WTC11 (cell line): ENCODE data around the gene BCL11A. TPM values are rescaled to one million over a fixed set of nuclear protein-coding genes. Genes with fewer than 3 reads are reported as not detected.
A peak's percentile ranks its signal among the peaks of the same experiment; 100 is the strongest.

ENCODE experiments used
- ATAC-seq: fragments of 200-7000 bp; cut with Tn5 transposase; 2 replicates; pipeline ENCODE4 v1.10.0; 2021; ENCODE audit warnings: mild to moderate bottlenecking, moderate library complexity
- CTCF ChIA-PET: fragments of 300-600 bp; sonication (Branson Sonifier 250); formaldehyde crosslinking; loops from one replicate; lab custom pipeline; 2021; ENCODE audit warnings: antibody characterized with exemption; lab: Charles Lee
- POLR2A ChIA-PET: fragments of 350-600 bp; sonication (Branson Sonifier 250); formaldehyde crosslinking; loops from one replicate; lab custom pipeline; 2021; ENCODE audit warnings: antibody characterized with exemption; lab: Charles Lee
- DNase-seq: peaks from one replicate; pipeline ENCODE4 v3.0.0; 2021; ENCODE audit warnings: low spot score
- H3K27ac Mint-ChIP-seq: 2 replicates; pipeline ENCODE4 v1.8.0; 2021; ENCODE audit warnings: mixed read lengths
- H3K27me3 Mint-ChIP-seq: 2 replicates; pipeline ENCODE4 v1.8.0; 2021; ENCODE audit warnings: low read depth, mild to moderate bottlenecking, moderate library complexity, mixed read lengths
- H3K36me3 Mint-ChIP-seq: 2 replicates; pipeline ENCODE4 v1.8.0; 2021; ENCODE audit warnings: mixed read lengths
- H3K4me1 Mint-ChIP-seq: 2 replicates; pipeline ENCODE4 v1.8.0; 2022; ENCODE audit warnings: mixed read lengths
- H3K4me3 Mint-ChIP-seq: 2 replicates; pipeline ENCODE4 v1.8.0; 2021; ENCODE audit warnings: mild to moderate bottlenecking, moderate library complexity, mixed read lengths
- H3K9me3 Mint-ChIP-seq: 2 replicates; pipeline ENCODE4 v1.8.0; 2021; ENCODE audit warnings: mixed read lengths
- ATF1 ChIP-seq: sonication (generic); formaldehyde crosslinking; IDR thresholded peaks from 2 replicates; pipeline ENCODE4 v1.8.1; 2023; ENCODE audit warnings: mild to moderate bottlenecking, moderate library complexity, missing genetic modification reagents
- FOXP1 ChIP-seq: sonication (generic); formaldehyde crosslinking; IDR thresholded peaks from 2 replicates; pipeline ENCODE4 v1.8.0; 2022; ENCODE audit warnings: missing genetic modification reagents, mild to moderate bottlenecking, moderate library complexity, borderline replicate concordance
- HMGA2 ChIP-seq: fragments of 250-450 bp; sonication (Bioruptor Pico); IDR thresholded peaks from 2 replicates; pipeline ENCODE4 v1.4.0; 2021; ENCODE audit warnings: mild to moderate bottlenecking, moderate library complexity
- IRF1 ChIP-seq: sonication (generic); formaldehyde crosslinking; IDR thresholded peaks from 2 replicates; pipeline ENCODE4 v1.8.0; 2023; ENCODE audit warnings: missing genetic modification reagents
- IRF2 ChIP-seq: sonication (generic); formaldehyde crosslinking; IDR thresholded peaks from 2 replicates; pipeline ENCODE4 v1.8.0; 2022; ENCODE audit warnings: low read depth, missing genetic modification reagents, borderline replicate concordance
- JUN ChIP-seq: sonication (generic); formaldehyde crosslinking; IDR thresholded peaks from 2 replicates; pipeline ENCODE4 v1.8.0; 2023; ENCODE audit warnings: mild to moderate bottlenecking, missing genetic modification reagents
- NFE2L1 ChIP-seq: sonication (generic); formaldehyde crosslinking; IDR thresholded peaks from 2 replicates; pipeline ENCODE4 v1.8.1; 2023; ENCODE audit warnings: missing genetic modification reagents
- ZBTB43 ChIP-seq: sonication (generic); formaldehyde crosslinking; IDR thresholded peaks from 2 replicates; pipeline ENCODE4 v1.8.1; 2023; ENCODE audit warnings: mild to moderate bottlenecking, missing genetic modification reagents
- ZNF263 ChIP-seq: sonication (generic); formaldehyde crosslinking; IDR thresholded peaks from 2 replicates; pipeline ENCODE4 v1.8.1; 2022; ENCODE audit warnings: low read depth, mild to moderate bottlenecking, moderate library complexity, missing genetic modification reagents
- ZNF423 ChIP-seq: fragments of 250-450 bp; sonication (Bioruptor Pico); IDR thresholded peaks from 2 replicates; pipeline ENCODE4 v2.1.2; 2022; ENCODE audit warnings: mild to moderate bottlenecking, moderate library complexity
- ZNF532 ChIP-seq: fragments of 250-450 bp; sonication (Bioruptor Pico); IDR thresholded peaks from 2 replicates; pipeline ENCODE4 v1.9.0; 2021; ENCODE audit warnings: mild to moderate bottlenecking, borderline replicate concordance
- total RNA-seq: library from RNA; stranded (reverse); gene quantifications from 3 replicates; pipeline ENCODE4 v1.2.3, GENCODE V29; 2021
- TF ChIP-seq, protein P1 (sequence below): sonication (generic); formaldehyde crosslinking; IDR thresholded peaks from 2 replicates; pipeline ENCODE4 v1.8.1; 2023; ENCODE audit warnings: mild to moderate bottlenecking, missing genetic modification reagents, moderate library complexity
- TF ChIP-seq, protein P2 (sequence below): sonication (generic); formaldehyde crosslinking; IDR thresholded peaks from 2 replicates; pipeline ENCODE4 v1.8.0; 2023; ENCODE audit warnings: mild to moderate bottlenecking, missing genetic modification reagents
- TF ChIP-seq, protein P3 (sequence below): sonication (generic); formaldehyde crosslinking; IDR thresholded peaks from 2 replicates; pipeline ENCODE4 v1.8.1; 2023; ENCODE audit warnings: mild to moderate bottlenecking, missing genetic modification reagents, moderate library complexity

BCL11A gene
- total RNA-seq, 1 experiment from 2014 or later = 53.2 TPM

GRCh38 chr2:60549928-60550177 is 3.6 kb downstream of the BCL11A start:
- ChIA-PET CTCF (interaction anchor here (0.6 to 3.5 kb wide), 36 partner anchors 9 to 896 kb away, joined by 3 to 27 read pairs (median 5); no protein-coding TSS in a partner anchor), POLR2A (interaction anchor here (0.6 to 1.8 kb wide), 10 partner anchors 14 to 871 kb away, joined by 3 to 6 read pairs (median 4); no protein-coding TSS in a partner anchor)
- Mint-ChIP-seq H3K4me3 (peak overlapping the region; percentile 91), H3K27ac (peak overlapping the region; percentile 93), H3K36me3 (peaks cover 16% of the 10 kb centered on the region), H3K4me1 (peaks cover 41% of the 10 kb centered on the region), H3K9me3 (no peaks in the 10 kb centered on the region), H3K27me3 (no peaks in the 10 kb centered on the region)
- no peak for TF ChIP-seq FOXP1 (CRISPR knock-in tag)
- no peak for TF ChIP-seq ZBTB43 (CRISPR knock-in tag)
- TF ChIP-seq, protein P1, sequence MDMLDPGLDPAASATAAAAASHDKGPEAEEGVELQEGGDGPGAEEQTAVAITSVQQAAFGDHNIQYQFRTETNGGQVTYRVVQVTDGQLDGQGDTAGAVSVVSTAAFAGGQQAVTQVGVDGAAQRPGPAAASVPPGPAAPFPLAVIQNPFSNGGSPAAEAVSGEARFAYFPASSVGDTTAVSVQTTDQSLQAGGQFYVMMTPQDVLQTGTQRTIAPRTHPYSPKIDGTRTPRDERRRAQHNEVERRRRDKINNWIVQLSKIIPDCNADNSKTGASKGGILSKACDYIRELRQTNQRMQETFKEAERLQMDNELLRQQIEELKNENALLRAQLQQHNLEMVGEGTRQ (CRISPR knock-in tag) = no peak
- TF ChIP-seq, protein P2, sequence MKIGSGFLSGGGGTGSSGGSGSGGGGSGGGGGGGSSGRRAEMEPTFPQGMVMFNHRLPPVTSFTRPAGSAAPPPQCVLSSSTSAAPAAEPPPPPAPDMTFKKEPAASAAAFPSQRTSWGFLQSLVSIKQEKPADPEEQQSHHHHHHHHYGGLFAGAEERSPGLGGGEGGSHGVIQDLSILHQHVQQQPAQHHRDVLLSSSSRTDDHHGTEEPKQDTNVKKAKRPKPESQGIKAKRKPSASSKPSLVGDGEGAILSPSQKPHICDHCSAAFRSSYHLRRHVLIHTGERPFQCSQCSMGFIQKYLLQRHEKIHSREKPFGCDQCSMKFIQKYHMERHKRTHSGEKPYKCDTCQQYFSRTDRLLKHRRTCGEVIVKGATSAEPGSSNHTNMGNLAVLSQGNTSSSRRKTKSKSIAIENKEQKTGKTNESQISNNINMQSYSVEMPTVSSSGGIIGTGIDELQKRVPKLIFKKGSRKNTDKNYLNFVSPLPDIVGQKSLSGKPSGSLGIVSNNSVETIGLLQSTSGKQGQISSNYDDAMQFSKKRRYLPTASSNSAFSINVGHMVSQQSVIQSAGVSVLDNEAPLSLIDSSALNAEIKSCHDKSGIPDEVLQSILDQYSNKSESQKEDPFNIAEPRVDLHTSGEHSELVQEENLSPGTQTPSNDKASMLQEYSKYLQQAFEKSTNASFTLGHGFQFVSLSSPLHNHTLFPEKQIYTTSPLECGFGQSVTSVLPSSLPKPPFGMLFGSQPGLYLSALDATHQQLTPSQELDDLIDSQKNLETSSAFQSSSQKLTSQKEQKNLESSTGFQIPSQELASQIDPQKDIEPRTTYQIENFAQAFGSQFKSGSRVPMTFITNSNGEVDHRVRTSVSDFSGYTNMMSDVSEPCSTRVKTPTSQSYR (CRISPR knock-in tag) = no peak
- TF ChIP-seq ZNF532 = no peak
- TF ChIP-seq, protein P3, sequence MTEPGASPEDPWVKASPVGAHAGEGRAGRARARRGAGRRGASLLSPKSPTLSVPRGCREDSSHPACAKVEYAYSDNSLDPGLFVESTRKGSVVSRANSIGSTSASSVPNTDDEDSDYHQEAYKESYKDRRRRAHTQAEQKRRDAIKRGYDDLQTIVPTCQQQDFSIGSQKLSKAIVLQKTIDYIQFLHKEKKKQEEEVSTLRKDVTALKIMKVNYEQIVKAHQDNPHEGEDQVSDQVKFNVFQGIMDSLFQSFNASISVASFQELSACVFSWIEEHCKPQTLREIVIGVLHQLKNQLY (CRISPR knock-in tag) = no peak
- TF ChIP-seq NFE2L1 = no peak
- TF ChIP-seq HMGA2 (CRISPR knock-in tag) = no peak
- TF ChIP-seq ATF1 (CRISPR knock-in tag) = no peak
- no peak for TF ChIP-seq IRF1 (CRISPR knock-in tag)
- no peak for TF ChIP-seq JUN (CRISPR knock-in tag)
- TF ChIP-seq ZNF423 (CRISPR knock-in tag) = no peak
- no peak for TF ChIP-seq ZNF263 (CRISPR knock-in tag)
- no peak for TF ChIP-seq IRF2 (CRISPR knock-in tag)
- no peak; the same call in 1 of the 2 replicates for ATAC-seq
- no peak for DNase-seq
